ENCODE measurements around the gene GUCA2A.

Gene GUCA2A

GRCh38 chr1:42168763-42169162 lies 4.2 kb upstream of the GUCA2A start:
- H3K36me3 ChIP-seq (ENCODE audit: low read depth): no peaks in the 10 kb centered on the region
- peaks cover 26% of the 10 kb centered on the region for H3K4me1 ChIP-seq (ENCODE audit: insufficient read depth, poor library complexity, severe bottlenecking)
- no peaks in the 10 kb centered on the region for H3K9me3 ChIP-seq (ENCODE audit: severe bottlenecking)
- DNase-seq (ENCODE audit: low spot score) (no peak), ATAC-seq (ENCODE audit: low read depth) (no peak)
- no peak overlapping the region for H3K4me3 ChIP-seq (ENCODE audit: severe bottlenecking)
- H3K27ac ChIP-seq (ENCODE audit: poor library complexity, severe bottlenecking): no peak overlapping the region
- no peak for TF ChIP-seq CTCF (IDR thresholded peaks at IDR 0.05; ENCODE audit: poor library complexity, severe bottlenecking)
- no peaks in the 10 kb centered on the region for H3K27me3 ChIP-seq (ENCODE audit: insufficient read depth, poor library complexity, severe bottlenecking)

GRCh38 chr1:42168391-42168670 lies 3.8 kb upstream of the GUCA2A start:
- DNase-seq (ENCODE audit: low spot score) (no peak), ATAC-seq (ENCODE audit: low read depth) (no peak)
- TF ChIP-seq CTCF (IDR thresholded peaks at IDR 0.05; ENCODE audit: poor library complexity, severe bottlenecking): no peak
- Histone ChIP-seq H3K36me3 (ENCODE audit: low read depth) (no peaks in the 10 kb centered on the region), H3K4me1 (ENCODE audit: insufficient read depth, poor library complexity, severe bottlenecking) (peaks cover 22% of the 10 kb centered on the region), H3K4me3 (ENCODE audit: severe bottlenecking) (no peak overlapping the region), H3K27me3 (ENCODE audit: insufficient read depth, poor library complexity, severe bottlenecking) (no peaks in the 10 kb centered on the region), H3K27ac (ENCODE audit: poor library complexity, severe bottlenecking) (no peak overlapping the region), H3K9me3 (ENCODE audit: severe bottlenecking) (no peaks in the 10 kb centered on the region)

DNA sequence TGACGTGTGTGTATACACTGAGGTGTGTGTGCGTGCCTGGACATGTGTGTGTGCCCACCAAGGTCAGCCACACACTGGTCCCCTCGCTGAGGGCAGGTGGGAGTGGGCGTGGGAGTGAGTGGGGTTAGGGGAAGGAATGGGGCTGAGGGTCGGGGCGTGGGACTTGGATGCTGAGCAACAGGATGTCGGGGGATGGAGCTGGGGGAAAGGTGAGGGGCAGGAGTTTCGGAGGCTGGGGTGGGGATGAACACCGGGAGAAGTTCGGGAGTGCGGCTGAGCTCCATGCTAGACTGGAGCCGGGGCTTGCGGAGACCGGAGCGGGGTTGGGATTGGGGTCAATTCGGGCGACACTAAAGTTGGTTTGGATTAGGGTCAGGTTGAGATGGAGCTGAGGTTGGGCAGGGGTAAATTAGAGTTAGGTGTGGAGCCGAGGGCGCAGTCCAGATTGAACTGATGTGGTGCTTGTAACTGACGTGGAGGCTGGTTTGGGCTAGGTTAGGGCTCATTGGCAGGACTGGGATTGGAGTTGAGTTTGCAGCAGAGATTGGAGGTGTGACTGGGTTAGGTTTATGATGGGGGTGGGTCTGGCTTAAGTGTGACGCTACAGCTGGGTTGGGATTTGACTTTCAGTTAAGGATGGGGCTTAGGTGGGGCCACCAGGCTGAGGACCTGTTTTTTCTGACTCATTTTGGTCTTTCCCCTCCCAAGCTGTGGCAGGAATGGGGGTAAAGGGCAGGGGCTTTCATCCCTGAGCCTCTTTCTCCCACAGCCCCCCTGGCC lies 3.3 kb upstream of the GUCA2A start:
- Histone ChIP-seq H3K27ac (ENCODE audit: poor library complexity, severe bottlenecking) (no peak overlapping the region), H3K4me3 (ENCODE audit: severe bottlenecking) (no peak overlapping the region), H3K9me3 (ENCODE audit: severe bottlenecking) (no peaks in the 10 kb centered on the region), H3K4me1 (ENCODE audit: insufficient read depth, poor library complexity, severe bottlenecking) (peaks cover 17% of the 10 kb centered on the region), H3K36me3 (ENCODE audit: low read depth) (no peaks in the 10 kb centered on the region), H3K27me3 (ENCODE audit: insufficient read depth, poor library complexity, severe bottlenecking) (no peaks in the 10 kb centered on the region)
- TF ChIP-seq CTCF (IDR thresholded peaks at IDR 0.05; ENCODE audit: poor library complexity, severe bottlenecking): no peak
- no peak for DNase-seq (ENCODE audit: low spot score)
- ATAC-seq (ENCODE audit: low read depth): no peak

DNA sequence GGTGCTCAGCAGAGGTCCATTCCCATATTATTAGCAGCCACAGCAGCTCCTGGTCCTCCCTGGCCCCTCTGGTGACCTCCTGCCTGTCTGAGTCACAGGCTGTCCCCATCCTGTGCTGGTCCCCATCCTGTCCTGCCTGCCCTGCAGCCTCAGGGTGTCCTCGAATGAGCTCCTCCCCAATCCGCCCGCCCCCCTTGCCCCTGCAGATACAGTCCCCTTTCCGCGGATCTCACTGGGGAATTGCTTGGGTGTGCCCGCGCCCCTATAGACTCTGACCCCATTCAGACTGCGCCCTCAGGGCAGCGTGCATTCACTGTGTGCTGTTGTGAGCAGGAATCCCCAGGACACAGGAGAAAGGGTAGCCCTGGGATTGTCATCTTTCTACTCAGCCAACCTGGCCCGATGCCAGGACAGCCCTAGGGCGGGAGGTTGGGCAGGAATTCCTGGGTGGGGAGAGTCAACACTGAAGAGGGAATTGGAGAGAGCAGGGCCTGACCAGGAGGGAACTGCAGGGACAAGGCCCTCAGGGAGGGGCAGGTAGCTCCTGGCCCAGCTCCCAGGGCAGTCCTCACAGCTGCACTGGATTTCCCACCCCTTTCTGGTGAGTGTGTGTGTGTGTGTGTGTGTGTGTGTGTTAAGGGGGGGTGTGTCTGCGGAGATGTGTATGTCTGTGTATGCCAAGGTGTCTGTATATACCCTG lies 1.1 kb upstream of the GUCA2A start:
- TF ChIP-seq CTCF (IDR thresholded peaks at IDR 0.05; ENCODE audit: poor library complexity, severe bottlenecking): no peak
- no peak overlapping the region for H3K4me3 ChIP-seq (ENCODE audit: severe bottlenecking)
- peak; percentile 96 for DNase-seq (ENCODE audit: low spot score)
- H3K9me3 ChIP-seq (ENCODE audit: severe bottlenecking): no peaks in the 10 kb centered on the region
- H3K27me3 ChIP-seq (ENCODE audit: insufficient read depth, poor library complexity, severe bottlenecking): no peaks in the 10 kb centered on the region
- H3K27ac ChIP-seq (ENCODE audit: poor library complexity, severe bottlenecking): peak overlapping the region; percentile 34
- peak; percentile 96 for ATAC-seq (ENCODE audit: low read depth)
- H3K4me1 ChIP-seq (ENCODE audit: insufficient read depth, poor library complexity, severe bottlenecking): peaks cover 11% of the 10 kb centered on the region
- H3K36me3 ChIP-seq (ENCODE audit: low read depth): no peaks in the 10 kb centered on the region

Measured in RWPE2 (cell line).